Hippocampal formation (tissue), 2 donors: Measurements from ENCODE around the gene SLC2A1.
A peak's percentile ranks its signal among the peaks of the same experiment; 100 is the strongest.

Experiments
- DNase-seq, 2 donors: peaks; one replicate each; lab custom pipeline; 2025; lab: John Stamatoyannopoulos, UW

The SLC2A1 gene

DNA sequence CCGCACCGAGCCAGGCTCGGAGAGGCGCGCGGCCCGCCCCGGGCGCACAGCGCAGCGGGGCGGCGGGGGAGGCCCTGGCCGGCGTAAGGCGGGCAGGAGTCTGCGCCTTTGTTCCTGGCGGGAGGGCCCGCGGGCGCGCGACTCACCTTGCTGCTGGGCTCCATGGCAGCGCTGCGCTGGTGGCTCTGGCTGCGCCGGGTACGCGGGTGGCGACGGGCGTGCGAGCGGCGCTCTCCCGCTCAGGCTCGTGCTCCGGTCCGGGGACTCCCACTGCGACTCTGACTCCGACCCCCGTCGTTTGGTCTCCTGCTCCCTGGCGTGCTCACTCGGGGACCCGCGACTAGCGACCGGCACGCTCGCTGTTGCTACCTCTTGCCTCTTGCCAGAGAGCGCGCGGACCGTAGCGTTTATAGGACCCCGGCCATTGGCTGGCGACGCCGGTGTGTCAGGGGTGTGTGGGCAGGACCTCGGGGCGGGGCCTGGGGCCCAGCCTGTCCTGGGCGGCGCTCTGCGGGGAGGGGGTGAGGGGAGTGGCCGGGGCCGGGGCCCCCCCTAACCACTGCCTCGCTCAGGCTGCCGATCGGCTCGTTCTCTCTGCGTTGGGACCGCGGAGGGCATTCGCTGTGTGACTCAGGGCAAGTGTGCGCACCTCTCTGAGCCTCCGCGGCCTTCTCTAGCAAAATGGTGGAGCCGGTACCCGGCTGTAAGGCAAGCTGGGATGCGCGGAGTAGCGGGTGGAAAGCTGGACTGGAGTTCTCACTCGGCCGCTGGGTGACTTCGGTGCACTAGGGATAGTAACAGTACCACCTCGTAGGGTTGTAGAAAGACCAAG lies at the start of gene SLC2A1:
SLC2A1 (minus strand) TSS at position 381 of the 832 bp plus-strand sequence; CDS start at position 164, 217 bp downstream.
- DNase-seq: peak; percentile 89 to 96

GRCh38 chr1:43007377-43008114 lies 48.9 kb upstream of the SLC2A1 start:
- DNase-seq: no peak

- no peak for DNase-seq
Measured at GRCh38 chr1:43005460-43006361, 47.0 kb upstream of the SLC2A1 start.

GRCh38 chr1:43004587-43005459 lies 46.2 kb upstream of the SLC2A1 start:
- no peak for DNase-seq

- no peak for DNase-seq
Measured at GRCh38 chr1:43002766-43003165, 44.1 kb upstream of the SLC2A1 start.

- DNase-seq: no peak
Measured at GRCh38 chr1:43002116-43002515, 43.4 kb upstream of the SLC2A1 start.

GRCh38 chr1:43001434-43001833 lies 42.8 kb upstream of the SLC2A1 start:
- no peak for DNase-seq

GRCh38 chr1:43000271-43000670 lies 41.6 kb upstream of the SLC2A1 start:
- no peak for DNase-seq

DNA sequence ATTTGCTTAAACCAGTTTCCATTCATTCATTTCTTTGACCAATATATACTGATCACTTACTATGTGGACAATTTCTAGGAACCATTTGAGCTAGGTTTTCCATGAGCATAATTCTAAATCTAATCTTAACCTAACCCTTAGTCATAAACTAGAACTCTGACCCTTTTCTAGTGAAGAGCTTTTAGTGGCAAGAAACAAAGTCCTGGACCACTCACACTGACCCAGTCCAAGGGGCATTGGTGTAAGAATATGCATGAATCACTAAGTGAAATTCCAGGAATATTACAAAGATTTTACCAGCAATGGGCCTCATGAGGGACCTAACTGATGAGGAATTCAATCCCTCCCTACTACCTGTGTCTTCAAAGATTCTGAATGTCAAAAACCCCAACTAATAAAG lies 40.6 kb upstream of the SLC2A1 start:
- DNase-seq: no peak

- DNase-seq: no peak
Measured at GRCh38 chr1:42998386-42998785, 39.7 kb upstream of the SLC2A1 start.

- DNase-seq: no peak
Measured at GRCh38 chr1:42996384-42996970, 37.8 kb upstream of the SLC2A1 start.

- DNase-seq: peak in 1 of 2 donors; percentile 8
Measured at GRCh38 chr1:42993502-42994136, 35.0 kb upstream of the SLC2A1 start.

GRCh38 chr1:42992054-42992571 lies 33.4 kb upstream of the SLC2A1 start:
- no peak for DNase-seq

GRCh38 chr1:42990757-42991346 lies 32.2 kb upstream of the SLC2A1 start:
- no peak for DNase-seq

DNA sequence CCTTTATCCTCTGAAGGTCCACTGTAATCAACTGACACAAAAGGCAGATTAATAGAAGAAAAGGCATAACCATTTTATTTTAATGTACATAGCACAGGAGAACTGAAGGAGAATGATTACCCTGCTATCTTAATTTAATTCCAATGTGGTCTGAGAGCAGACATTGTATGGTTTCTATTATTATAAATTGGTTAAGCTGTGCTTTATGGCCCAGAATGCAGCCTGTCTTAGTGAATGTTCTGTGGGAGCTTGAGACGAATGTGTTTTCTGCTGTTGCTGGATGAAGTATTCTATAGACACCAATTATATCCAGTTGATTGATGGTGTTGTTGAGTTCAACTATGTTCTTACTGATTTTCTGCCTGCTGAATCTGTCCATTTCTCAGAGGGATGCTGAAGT lies 25.0 kb upstream of the SLC2A1 start:
- no peak for DNase-seq

- DNase-seq: no peak
Measured at GRCh38 chr1:42983253-42983652, 24.6 kb upstream of the SLC2A1 start.

DNA sequence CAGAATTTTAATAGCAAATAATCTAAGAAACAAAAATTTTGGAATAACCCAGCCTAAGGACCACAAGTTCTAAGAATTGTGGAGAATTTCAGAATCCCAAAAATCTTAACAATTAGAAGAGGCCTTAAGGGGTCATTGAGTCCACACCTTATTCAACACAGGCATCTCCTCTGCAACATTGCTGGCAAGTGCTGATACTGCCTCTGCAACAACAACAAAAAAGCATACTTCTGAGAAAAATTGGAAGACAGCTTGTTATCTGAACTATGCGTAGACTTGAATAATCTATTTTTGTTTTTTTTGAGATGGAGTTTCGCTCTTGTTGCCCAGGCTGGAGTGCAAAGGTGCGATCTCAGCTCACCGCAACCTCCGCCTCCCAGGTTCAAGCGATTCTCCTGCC lies 24.0 kb upstream of the SLC2A1 start:
- DNase-seq: no peak

DNA sequence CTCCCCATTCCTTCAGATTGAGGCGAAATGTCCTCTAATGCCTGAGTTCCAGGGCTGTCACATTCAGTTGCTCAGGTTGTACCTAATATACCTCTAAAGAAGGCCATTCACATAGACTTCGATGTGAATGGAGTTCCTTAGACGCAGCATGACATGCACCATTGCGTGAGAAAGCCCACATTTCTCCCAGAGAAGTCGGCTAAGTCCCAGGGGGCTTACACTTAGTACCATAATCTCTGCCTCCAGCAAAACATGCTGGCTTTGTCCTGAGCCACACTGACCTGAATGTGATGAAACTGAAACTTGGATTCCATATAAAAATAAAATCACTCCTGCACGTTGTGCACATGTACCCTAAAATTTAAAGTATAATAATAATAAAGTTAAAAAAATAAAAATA lies 23.2 kb upstream of the SLC2A1 start:
- DNase-seq: no peak

DNA sequence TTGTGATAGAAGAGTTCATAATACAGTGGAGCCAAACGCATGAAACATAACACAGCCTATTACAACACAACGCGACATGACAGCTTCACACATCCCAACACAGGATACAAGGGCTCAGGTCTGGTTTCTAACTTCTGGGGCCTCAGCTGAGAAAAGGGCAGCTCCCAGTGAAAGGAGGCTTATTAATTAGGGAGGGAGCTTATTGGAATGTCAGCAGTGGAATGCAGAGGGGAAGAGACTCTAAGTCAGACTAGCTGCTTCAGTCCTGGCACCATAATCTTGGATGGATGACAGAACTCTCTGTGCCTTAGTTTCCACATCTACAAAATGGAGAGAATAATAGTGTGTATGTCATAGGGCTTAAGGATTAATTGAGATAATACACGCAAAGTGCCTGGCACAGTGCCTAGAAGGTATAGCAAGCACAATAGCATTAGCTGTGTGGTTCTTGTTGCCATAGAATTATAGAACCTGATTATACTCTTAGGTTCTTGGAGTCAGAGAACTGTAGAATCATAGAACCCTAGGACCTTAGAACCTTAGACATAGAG lies 22.7 kb upstream of the SLC2A1 start:
- no peak for DNase-seq
